Naive thymus-derived CD4-positive, alpha-beta T cell (primary cell): ENCODE data around the gene NEU4. TPM values are rescaled to one million over a fixed set of nuclear protein-coding genes. Genes with fewer than 3 reads are reported as not detected.

Source experiments
- ATAC-seq: fragments of 150-1000 bp; cut with Tn5 transposase; 2 replicates; pipeline ENCODE4 v1.10.0; 2021; ENCODE audit warnings: mild to moderate bottlenecking, moderate library complexity
- CTCF ChIA-PET: fragments of 350-600 bp; sonication (Branson Sonifier 250); formaldehyde crosslinking; loops from one replicate; lab custom pipeline; 2021; ENCODE audit warnings: antibody characterized with exemption; lab: Charles Lee
- POLR2A ChIA-PET: fragments of 350-600 bp; sonication (Branson Sonifier 250); formaldehyde crosslinking; loops from one replicate; lab custom pipeline; 2021; ENCODE audit warnings: antibody characterized with exemption, inconsistent platforms; lab: Charles Lee
- DNase-seq, 9 donors: peaks; one replicate each; pipeline versions ENCODE4 v3.0.0 to v3.0.0-alpha.2; 2020 to 2022; ENCODE audit warnings: mixed read lengths in 1 of 9
- H3K27ac ChIP-seq: one replicate; pipeline ENCODE4 v1.7.0; 2013; ENCODE audit warnings: mild to moderate bottlenecking, low read depth, low read length, moderate library complexity
- H3K27me3 ChIP-seq, 2 donors: one replicate each; pipeline ENCODE4 v1.7.0; 2013; ENCODE audit warnings: low read length in 2 of 2, mild to moderate bottlenecking in 2 of 2, moderate library complexity in 2 of 2; ENCODE audit not compliant: control insufficient read depth in 2 of 2, insufficient read depth in 2 of 2
- H3K36me3 ChIP-seq, 3 experiments: 1 replicate in 2 of 3; 2 replicates in 1 of 3; pipeline ENCODE4 v1.7.0; 2013; ENCODE audit warnings: low read length in 3 of 3, mild to moderate bottlenecking in 3 of 3, moderate library complexity in 1 of 3; ENCODE audit not compliant: insufficient read depth in 3 of 3, control insufficient read depth in 2 of 3
- H3K4me1 ChIP-seq, 2 donors: one replicate each; pipeline ENCODE4 v1.7.0; 2013; ENCODE audit warnings: low read length in 2 of 2, mild to moderate bottlenecking in 2 of 2, moderate library complexity in 1 of 2; ENCODE audit not compliant: control insufficient read depth in 2 of 2, insufficient read depth in 2 of 2
- H3K4me3 ChIP-seq: 2 replicates; pipeline ENCODE4 v1.7.0; 2013; ENCODE audit warnings: mild to moderate bottlenecking, low read length
- H3K9me3 ChIP-seq, 3 experiments: 1 replicate in 2 of 3; 2 replicates in 1 of 3; pipeline ENCODE4 v1.7.0; 2013; ENCODE audit warnings: low read length in 3 of 3; ENCODE audit not compliant: control insufficient read depth in 2 of 3
- H3K27ac Mint-ChIP-seq, 9 donors: one replicate each; pipeline ENCODE4 v1.8.0; 2020 to 2022; ENCODE audit warnings: mixed read lengths in 9 of 9, mild to moderate bottlenecking in 8 of 9, moderate library complexity in 5 of 9, inconsistent platforms in 2 of 9
- H3K27me3 Mint-ChIP-seq, 5 donors: one replicate each; pipeline ENCODE4 v1.8.0; 2021 to 2022; ENCODE audit warnings: mixed read lengths in 5 of 5, mild to moderate bottlenecking in 1 of 5
- H3K36me3 Mint-ChIP-seq, 5 donors: one replicate each; pipeline ENCODE4 v1.8.0; 2020 to 2022; ENCODE audit warnings: mixed read lengths in 5 of 5, mild to moderate bottlenecking in 3 of 5, inconsistent platforms in 1 of 5
- H3K4me1 Mint-ChIP-seq, 7 donors: one replicate each; pipeline ENCODE4 v1.8.0; 2020 to 2022; ENCODE audit warnings: mixed read lengths in 7 of 7, mild to moderate bottlenecking in 3 of 7, inconsistent platforms in 1 of 7
- H3K4me3 Mint-ChIP-seq, 10 donors: one replicate each; pipeline ENCODE4 v1.8.0; 2020 to 2022; ENCODE audit warnings: mild to moderate bottlenecking in 10 of 10, mixed read lengths in 10 of 10, moderate library complexity in 6 of 10, inconsistent platforms in 2 of 10
- H3K9me3 Mint-ChIP-seq, 11 donors: one replicate each; pipeline ENCODE4 v1.8.0; 2020 to 2022; ENCODE audit warnings: mixed read lengths in 11 of 11, mild to moderate bottlenecking in 4 of 11, inconsistent platforms in 1 of 11, moderate library complexity in 1 of 11
- intact Hi-C, 2 donors: fragments of 100-400 bp; cut with micrococcal nuclease; formaldehyde crosslinking; loops; one replicate each; pipeline ENCODE4 v1.15.1; 2023
- polyA plus RNA-seq, 2 donors: library from polyadenylated mRNA; unstranded; fragments of 300-500 nt; fragmentation: Illumina TruSeq; gene quantifications; one replicate each; pipeline ENCODE4 v1.2.3, GENCODE V29; 2021
- total RNA-seq, 6 experiments: library from RNA in 5 of 6; stranded (reverse) in 5 of 6; gene quantifications; 1 replicate in 5 of 6; 2 replicates in 1 of 6; pipeline ENCODE4 v1.2.3 and lab custom pipeline; 2021 to 2026

Gene NEU4
- total and polyA plus RNA-seq, 7 experiments from 2014 or later, result 1.1 to 13.9 (median 1.2) TPM; not detected in 4

- no peaks in the 10 kb centered on the region for H3K36me3 ChIP-seq
- Mint-ChIP-seq H3K36me3 (no peaks in the 10 kb centered on the region), H3K4me3 (no peak overlapping the region), H3K27ac (no peak overlapping the region), H3K4me1 (peaks cover 0 to 8% (median 0%) of the 10 kb centered on the region in 7 donors), H3K9me3 (peaks cover 0 to 17% (median 0%) of the 10 kb centered on the region in 11 donors), H3K27me3 (peaks cover 0 to 9% (median 0%) of the 10 kb centered on the region in 5 donors)
- no peak overlapping the region for H3K4me3 ChIP-seq
- DNase-seq, result no peak
- no peak overlapping the region for H3K27ac ChIP-seq
- ATAC-seq, result no peak
- POLR2A ChIA-PET, result no interaction called here
- H3K4me1 ChIP-seq, result no peaks in the 10 kb centered on the region
- no peaks in the 10 kb centered on the region for H3K27me3 ChIP-seq
- intact Hi-C loops, result no loop called here
- CTCF ChIA-PET, result no interaction called here
- no peaks in the 10 kb centered on the region for H3K9me3 ChIP-seq
Observed at GRCh38 chr2:241794250-241794823, 14.7 kb upstream of the NEU4 start.

DNA sequence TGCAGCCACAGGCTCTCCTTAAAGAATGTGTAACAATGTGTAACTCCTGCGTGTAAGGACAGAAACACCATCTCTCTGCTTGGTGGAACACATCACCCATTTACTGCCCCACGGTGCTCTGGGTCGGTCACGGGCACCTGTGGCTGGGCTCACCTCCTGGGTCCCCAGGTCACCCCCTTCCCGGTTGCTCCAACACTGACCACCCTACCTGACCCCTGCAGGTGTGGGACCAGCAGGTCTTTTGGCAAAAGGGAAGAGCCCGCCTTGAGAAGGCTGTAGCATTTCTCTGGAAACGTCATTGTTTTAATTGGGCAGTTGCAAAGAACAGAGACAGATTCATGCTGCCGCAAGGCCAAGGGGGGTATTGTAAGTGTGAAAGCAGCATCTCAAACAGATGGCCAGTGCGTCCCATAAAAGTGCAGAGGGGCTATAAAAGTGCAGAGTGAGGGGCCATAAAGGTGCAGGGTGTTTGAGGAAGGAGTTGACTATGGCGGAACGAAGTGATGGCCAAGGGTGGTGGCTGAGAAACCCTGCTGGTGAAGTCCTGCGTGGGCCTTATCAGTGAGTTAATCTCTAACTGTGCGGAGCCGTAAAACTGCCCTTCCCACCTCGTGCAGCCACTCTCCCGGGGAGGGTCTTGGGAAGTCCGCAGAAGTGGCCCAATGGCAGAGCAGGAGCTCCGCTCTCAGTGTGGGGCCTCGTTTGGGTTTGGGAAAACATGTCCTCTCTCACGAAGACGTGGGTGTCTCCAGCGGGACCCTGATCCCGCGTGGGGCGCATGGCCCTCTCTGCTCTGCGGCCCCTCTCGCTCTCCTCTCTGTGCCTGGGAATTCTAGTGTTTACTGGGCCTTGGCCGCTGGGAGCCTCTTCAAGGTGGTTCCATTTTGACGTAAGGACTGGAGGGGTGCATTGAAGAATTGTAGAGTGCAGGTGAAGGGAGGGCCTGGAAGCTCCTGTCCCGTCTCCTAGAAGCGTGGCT is 13.7 kb upstream of the NEU4 start:
- H3K36me3 ChIP-seq, result no peaks in the 10 kb centered on the region
- H3K9me3 ChIP-seq, result no peaks in the 10 kb centered on the region
- H3K4me3 Mint-ChIP-seq, result no peak overlapping the region
- DNase-seq (no peak), ATAC-seq (no peak)
- no peak overlapping the region for H3K4me3 ChIP-seq
- POLR2A ChIA-PET, result no interaction called here
- H3K4me1 Mint-ChIP-seq, result peaks cover 0 to 8% (median 0%) of the 10 kb centered on the region in 7 donors
- no peaks in the 10 kb centered on the region for H3K36me3 Mint-ChIP-seq
- intact Hi-C loops, result no loop called here
- peaks cover 0 to 6% (median 0%) of the 10 kb centered on the region in 5 donors for H3K27me3 Mint-ChIP-seq
- H3K4me1 ChIP-seq, result no peaks in the 10 kb centered on the region
- no peaks in the 10 kb centered on the region for H3K27me3 ChIP-seq
- H3K27ac ChIP-seq, result no peak overlapping the region
- peaks cover 0 to 14% (median 0%) of the 10 kb centered on the region in 11 donors for H3K9me3 Mint-ChIP-seq
- CTCF ChIA-PET, result no interaction called here
- H3K27ac Mint-ChIP-seq, result no peak overlapping the region

DNA sequence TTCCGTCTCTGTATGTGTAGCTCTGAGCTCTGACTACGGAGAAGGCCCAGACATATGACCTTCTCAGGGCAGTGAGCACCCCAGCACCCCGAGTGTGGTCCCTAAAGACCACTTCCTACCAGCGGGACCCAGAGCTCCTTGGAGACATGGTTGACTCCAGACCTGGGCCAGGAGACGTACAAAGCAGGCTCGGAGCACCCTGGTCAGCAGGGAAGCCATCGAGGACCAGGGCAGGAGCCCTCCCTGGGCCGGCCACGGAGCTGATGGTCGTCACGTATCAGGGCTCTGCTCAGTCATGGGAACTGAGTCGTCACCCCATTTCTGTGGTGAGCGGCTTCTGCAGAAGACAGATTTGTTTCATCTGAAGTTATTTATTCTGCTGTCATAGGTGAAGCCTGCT is 12.8 kb upstream of the NEU4 start:
- H3K4me3 Mint-ChIP-seq, result no peak overlapping the region
- no peaks in the 10 kb centered on the region for H3K36me3 Mint-ChIP-seq
- H3K9me3 ChIP-seq, result no peaks in the 10 kb centered on the region
- intact Hi-C loops, result no loop called here
- peaks cover 0 to 2% (median 0%) of the 10 kb centered on the region in 5 donors for H3K27me3 Mint-ChIP-seq
- H3K27ac ChIP-seq, result no peak overlapping the region
- no peaks in the 10 kb centered on the region for H3K36me3 ChIP-seq
- no peak overlapping the region for H3K4me3 ChIP-seq
- ChIA-PET CTCF (no interaction called here), POLR2A (interaction anchor here (0.6 kb wide), 1 partner anchor 87 kb away, joined by 3 read pairs; no protein-coding TSS in a partner anchor)
- H3K4me1 Mint-ChIP-seq, result peaks cover 0 to 8% (median 0%) of the 10 kb centered on the region in 7 donors
- H3K9me3 Mint-ChIP-seq, result peaks cover 0 to 6% (median 0%) of the 10 kb centered on the region in 11 donors
- ATAC-seq (no peak), DNase-seq (no peak)
- no peaks in the 10 kb centered on the region for H3K27me3 ChIP-seq
- H3K4me1 ChIP-seq, result no peaks in the 10 kb centered on the region
- H3K27ac Mint-ChIP-seq, result no peak overlapping the region

DNA sequence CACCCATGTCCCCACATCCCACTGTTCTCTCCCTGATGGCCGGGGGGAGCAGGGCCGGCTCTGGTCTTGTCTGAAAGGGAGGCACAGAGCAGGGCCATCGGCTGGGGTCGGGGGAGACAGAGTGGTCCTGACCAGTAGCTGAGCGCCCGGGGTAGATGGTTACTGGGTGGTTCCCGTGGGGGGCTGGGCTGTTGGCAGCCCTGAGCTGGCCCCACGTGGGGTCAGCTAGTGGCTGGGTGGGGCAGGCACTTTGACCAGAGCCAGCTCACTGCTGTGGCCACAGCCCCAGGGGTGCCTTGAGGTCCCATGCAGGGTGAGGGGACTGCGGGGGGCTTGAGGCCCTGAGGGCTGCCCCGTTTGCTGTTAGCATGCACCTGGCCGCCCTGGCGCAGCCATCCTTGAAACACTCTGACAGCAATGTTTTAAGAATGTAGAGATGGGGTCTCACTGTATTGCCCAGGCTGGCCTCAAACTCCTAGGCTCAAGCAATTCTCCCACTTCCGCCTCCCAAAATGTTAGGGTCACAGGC is 12.3 kb upstream of the NEU4 start:
- Histone ChIP-seq H3K9me3 (no peaks in the 10 kb centered on the region), H3K36me3 (no peaks in the 10 kb centered on the region), H3K4me1 (no peaks in the 10 kb centered on the region), H3K4me3 (no peak overlapping the region), H3K27ac (no peak overlapping the region), H3K27me3 (no peaks in the 10 kb centered on the region)
- Mint-ChIP-seq H3K27ac (no peak overlapping the region), H3K4me1 (peaks cover 0 to 8% (median 0%) of the 10 kb centered on the region in 7 donors), H3K36me3 (no peaks in the 10 kb centered on the region), H3K4me3 (no peak overlapping the region), H3K9me3 (peaks cover 0 to 6% (median 0%) of the 10 kb centered on the region in 11 donors), H3K27me3 (peaks cover 0 to 2% (median 0%) of the 10 kb centered on the region in 5 donors)
- POLR2A ChIA-PET, result interaction anchor here (0.6 kb wide), 1 partner anchor 87 kb away, joined by 3 read pairs; no protein-coding TSS in a partner anchor
- peak in 1 of 9 donors; percentile 5 for DNase-seq
- intact Hi-C loops, result no loop called here
- no peak for ATAC-seq
- CTCF ChIA-PET, result no interaction called here

DNA sequence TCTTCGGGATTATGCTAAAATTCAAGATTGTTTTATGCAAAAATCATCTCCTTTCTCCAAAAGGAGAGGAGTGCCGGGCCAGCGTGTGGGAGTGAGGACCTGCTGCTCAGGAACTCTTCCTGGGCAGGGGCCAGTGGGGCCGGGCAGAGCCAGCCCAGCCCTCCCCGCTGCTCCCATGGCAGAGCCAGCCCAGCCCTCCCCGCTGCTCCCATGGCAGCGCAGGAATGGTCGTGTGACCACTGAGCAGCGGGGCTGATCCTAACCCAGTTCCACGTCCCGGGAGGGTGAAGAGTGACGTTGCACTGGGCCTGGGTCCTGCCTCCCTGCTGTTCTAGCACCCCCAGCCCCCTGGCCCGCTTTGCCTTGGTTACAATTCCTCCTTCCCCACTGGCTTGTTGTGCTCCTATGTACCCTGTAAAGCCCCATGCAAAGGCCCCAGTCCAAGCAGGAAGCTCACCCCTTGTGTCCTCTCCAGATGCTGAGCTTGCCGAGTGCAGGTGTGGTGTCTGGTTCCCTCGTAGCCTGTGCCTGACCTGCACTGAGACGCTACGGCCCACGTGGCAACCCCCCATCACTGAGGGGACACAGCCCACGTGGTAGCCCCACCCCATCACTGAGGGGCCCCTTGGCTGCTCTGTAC is 11.4 kb upstream of the NEU4 start:
- Histone ChIP-seq H3K27ac (no peak overlapping the region), H3K9me3 (no peaks in the 10 kb centered on the region), H3K36me3 (no peaks in the 10 kb centered on the region), H3K4me3 (no peak overlapping the region), H3K27me3 (no peaks in the 10 kb centered on the region), H3K4me1 (no peaks in the 10 kb centered on the region)
- ATAC-seq (no peak), DNase-seq (no peak)
- CTCF ChIA-PET, result no interaction called here
- Mint-ChIP-seq H3K27me3 (peaks cover 0 to 2% (median 0%) of the 10 kb centered on the region in 5 donors), H3K9me3 (peaks cover 0 to 6% (median 0%) of the 10 kb centered on the region in 11 donors), H3K27ac (no peak overlapping the region), H3K36me3 (no peaks in the 10 kb centered on the region), H3K4me3 (peak overlapping the region in 1 of 10 donors; percentile 16), H3K4me1 (peaks cover 0 to 8% (median 0%) of the 10 kb centered on the region in 7 donors)
- intact Hi-C loops, result no loop called here
- POLR2A ChIA-PET, result no interaction called here

DNA sequence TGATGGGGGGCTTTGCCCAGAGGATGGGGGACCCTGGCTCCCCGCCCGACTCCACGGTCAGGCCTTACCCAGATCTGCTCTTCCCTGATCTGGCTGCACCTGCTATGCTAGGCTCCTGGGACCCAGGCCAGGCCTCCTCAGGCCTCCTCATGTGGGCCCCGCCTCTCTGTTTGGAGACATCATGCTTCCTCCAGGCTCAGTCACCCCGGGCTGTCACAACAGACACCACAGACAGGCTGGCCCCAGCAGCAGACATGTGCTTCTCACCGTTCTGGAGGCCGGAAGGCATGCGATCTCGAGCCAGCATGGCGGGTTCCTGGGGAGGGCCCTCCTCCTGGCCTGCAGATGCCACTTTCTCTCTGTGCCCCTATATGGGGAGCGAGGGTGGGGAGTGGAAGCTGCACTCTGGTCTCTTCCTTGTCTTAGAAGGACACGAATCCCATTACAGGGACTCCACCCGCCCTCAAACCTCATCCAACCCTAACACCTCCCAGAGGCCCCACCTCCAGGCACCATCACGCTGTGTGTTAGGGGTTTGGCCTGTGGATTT is 10.8 kb upstream of the NEU4 start:
- peaks cover 0 to 2% (median 0%) of the 10 kb centered on the region in 5 donors for H3K27me3 Mint-ChIP-seq
- Histone ChIP-seq H3K4me3 (no peak overlapping the region), H3K27ac (no peak overlapping the region), H3K36me3 (no peaks in the 10 kb centered on the region), H3K9me3 (no peaks in the 10 kb centered on the region), H3K27me3 (no peaks in the 10 kb centered on the region), H3K4me1 (peaks cover 0 to 3% of the 10 kb centered on the region in 2 donors)
- peak overlapping the region in 1 of 10 donors; percentile 16 for H3K4me3 Mint-ChIP-seq
- ATAC-seq, result no peak
- H3K4me1 Mint-ChIP-seq, result peaks cover 0 to 8% (median 0%) of the 10 kb centered on the region in 7 donors
- H3K36me3 Mint-ChIP-seq, result no peaks in the 10 kb centered on the region
- intact Hi-C loops, result no loop called here
- CTCF ChIA-PET, result no interaction called here
- POLR2A ChIA-PET, result no interaction called here
- DNase-seq, result peak in 1 of 9 donors; percentile 6
- no peak overlapping the region for H3K27ac Mint-ChIP-seq
- H3K9me3 Mint-ChIP-seq, result peaks cover 0 to 6% (median 0%) of the 10 kb centered on the region in 11 donors
